Measurements from ENCODE around the gene SEMA4B.
"Not testable (repeated sequence)": the region's sequence is repeated elsewhere in the genome, so short reads cannot be mapped to it uniquely, and the experiment has no call there.

SEMA4B gene

GRCh38 chr15:90265271-90266060 lies 64.3 kb downstream of the SEMA4B start, which contains the start of gene NGRN:
Gene NGRN, plus strand, starts transcription at chr15:90265672. Its CDS starts 41 bp downstream, at chr15:90265713.
- DNase-seq, result peak; percentile 91

DNA sequence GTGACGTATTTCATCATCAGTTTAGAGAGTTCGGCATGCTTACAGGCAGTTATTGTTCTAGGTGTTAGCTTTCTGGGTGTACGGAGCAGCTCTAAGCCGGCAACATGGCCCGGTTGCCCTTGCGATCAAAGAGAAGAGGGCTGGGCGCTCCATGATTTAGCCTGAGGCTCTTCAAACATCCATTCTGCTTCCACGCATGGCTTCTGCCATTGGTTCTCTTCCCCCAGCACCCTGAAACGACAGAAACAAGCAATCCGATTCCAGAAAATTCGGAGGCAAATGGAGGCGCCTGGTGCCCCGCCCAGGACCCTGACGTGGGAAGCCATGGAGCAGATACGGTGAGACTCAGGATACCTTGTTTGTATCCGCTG lies 64.9 kb downstream of the SEMA4B start:
- peak; percentile 65 for DNase-seq

- DNase-seq, result peak; percentile 40
Measured at GRCh38 chr15:90266485-90266884, 65.4 kb downstream of the SEMA4B start.

GRCh38 chr15:90268415-90268814 lies 67.3 kb downstream of the SEMA4B start:
- no peak for DNase-seq

DNA sequence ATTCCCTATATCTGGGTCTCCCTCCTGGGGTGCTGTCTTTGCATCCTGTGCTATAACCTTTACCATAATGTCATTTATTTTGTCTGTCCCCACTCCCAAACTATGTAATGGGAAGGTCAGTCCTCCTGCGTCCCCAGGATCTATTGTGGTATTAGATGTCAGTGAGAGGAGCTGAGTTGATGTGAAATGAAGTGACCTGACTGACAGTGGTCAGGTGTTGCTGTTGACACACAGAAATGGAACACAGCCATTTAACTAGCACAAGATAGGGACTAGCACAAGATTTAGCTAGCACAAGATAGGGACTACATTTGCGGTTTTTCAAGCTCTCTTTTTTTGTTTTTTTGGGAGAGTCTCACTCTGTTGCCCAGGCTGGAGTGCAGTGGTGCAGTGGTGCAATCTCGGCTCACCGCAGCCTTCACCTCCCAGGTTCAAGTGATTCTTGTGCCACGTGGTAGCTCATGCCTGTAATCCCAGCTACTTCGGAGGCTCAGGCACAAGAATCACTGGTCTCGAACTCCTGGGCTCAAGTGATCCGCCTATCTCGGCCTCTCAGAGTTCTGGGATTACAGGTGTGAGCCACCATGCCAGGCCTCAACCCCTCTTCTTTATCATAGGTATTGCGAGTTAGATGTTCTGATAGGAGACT lies 69.5 kb downstream of the SEMA4B start:
- no peak for DNase-seq

DNA sequence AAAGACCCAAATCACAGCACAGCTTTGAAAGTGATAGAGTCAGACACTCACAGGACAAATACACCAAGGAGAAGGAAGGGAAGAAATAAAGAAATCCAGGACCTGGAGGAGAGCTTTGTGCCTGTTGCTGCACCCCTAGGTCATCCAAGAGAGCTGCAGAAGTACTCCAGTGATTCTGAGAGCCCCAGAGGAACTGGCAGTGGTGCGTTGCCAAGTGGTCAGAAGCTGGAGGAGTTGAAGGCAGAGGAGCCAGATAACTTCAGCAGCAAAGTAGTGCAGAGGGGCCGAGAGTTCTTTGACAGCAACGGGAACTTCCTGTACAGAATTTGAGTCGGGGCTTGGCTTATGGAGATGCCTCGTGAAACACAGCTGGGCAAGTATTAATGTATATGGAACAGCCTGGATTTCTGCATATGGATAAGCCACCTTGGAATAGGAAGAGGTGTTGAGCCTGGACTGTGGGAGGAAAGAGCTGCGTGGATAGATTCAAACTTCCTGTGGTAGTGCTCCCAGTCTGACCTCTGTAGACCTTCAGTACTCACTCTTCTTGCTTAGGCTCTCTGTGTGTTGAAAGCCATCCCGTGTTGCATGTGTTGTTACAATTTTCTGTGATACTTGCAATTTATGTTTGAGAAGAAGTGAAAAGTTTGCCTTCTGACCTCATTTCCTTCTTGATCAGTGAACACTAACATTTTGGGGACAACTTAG lies 70.5 kb downstream of the SEMA4B start:
- DNase-seq, result no peak

GRCh38 chr15:90278467-90278866 lies 77.3 kb downstream of the SEMA4B start:
- DNase-seq, result not testable (repeated sequence)

Measured in CD4-positive, alpha-beta T cell treated with Interleukin-12 subunit alpha and Interleukin-12 subunit beta, for 1 hour (primary cell).